HepG2 (cell line): ENCODE measurements around the gene HACD2.

ENCODE experiments used
- FOXJ3 ChIP-seq: sonication (generic); formaldehyde crosslinking; IDR thresholded peaks from 2 replicates; pipeline ENCODE4 v1.4.0; 2020; ENCODE audit warnings: missing genetic modification reagents, mild to moderate bottlenecking, borderline replicate concordance
- HDAC2 ChIP-seq: sonication (generic); formaldehyde crosslinking; IDR thresholded peaks from 2 replicates; pipeline ENCODE4 v1.4.0; 2020; ENCODE audit warnings: missing genetic modification reagents
- PATZ1 ChIP-seq: sonication (generic); formaldehyde crosslinking; IDR thresholded peaks from 2 replicates; pipeline ENCODE4 v1.4.0; 2020; ENCODE audit warnings: missing genetic modification reagents
- POLR2A ChIP-seq, 2 experiments: IDR thresholded peaks; 2 replicates each; pipeline ENCODE4 v1.6.1; 2011; ENCODE audit warnings: low read depth in 2 of 2, low read length in 2 of 2, mild to moderate bottlenecking in 1 of 2, moderate library complexity in 1 of 2; ENCODE audit not compliant: insufficient read depth in 1 of 2
- SALL2 ChIP-seq: sonication (generic); formaldehyde crosslinking; IDR thresholded peaks from 2 replicates; pipeline ENCODE4 v1.8.1; 2023; ENCODE audit warnings: mild to moderate bottlenecking, missing genetic modification reagents, inconsistent platforms
- ZNF589 ChIP-seq: sonication (generic); formaldehyde crosslinking; conservative IDR thresholded peaks from 2 replicates; pipeline ENCODE4 v1.8.0; 2022; ENCODE audit warnings: mild to moderate bottlenecking, moderate library complexity, missing genetic modification reagents
- ZNF761 ChIP-seq: sonication (generic); formaldehyde crosslinking; conservative IDR thresholded peaks from 2 replicates; pipeline ENCODE4 v1.4.0; 2020; ENCODE audit warnings: mild to moderate bottlenecking, missing genetic modification reagents
- ZNF879 ChIP-seq: sonication (generic); formaldehyde crosslinking; IDR thresholded peaks from 2 replicates; pipeline ENCODE4 v1.8.1; 2023; ENCODE audit warnings: missing genetic modification reagents
- TF ChIP-seq, protein P1 (sequence below): sonication (generic); formaldehyde crosslinking; IDR thresholded peaks from 2 replicates; pipeline ENCODE4 v1.4.0; 2020; ENCODE audit warnings: missing genetic modification reagents, borderline replicate concordance
- TF ChIP-seq, protein P2 (sequence below): sonication (generic); formaldehyde crosslinking; IDR thresholded peaks from 2 replicates; pipeline ENCODE4 v1.4.0; 2020; ENCODE audit warnings: mild to moderate bottlenecking, missing genetic modification reagents
- TF ChIP-seq, protein P3 (sequence below): sonication (generic); formaldehyde crosslinking; IDR thresholded peaks from 2 replicates; pipeline ENCODE4 v1.5.1; 2020; ENCODE audit warnings: missing genetic modification reagents, mild to moderate bottlenecking, borderline replicate concordance

DNA sequence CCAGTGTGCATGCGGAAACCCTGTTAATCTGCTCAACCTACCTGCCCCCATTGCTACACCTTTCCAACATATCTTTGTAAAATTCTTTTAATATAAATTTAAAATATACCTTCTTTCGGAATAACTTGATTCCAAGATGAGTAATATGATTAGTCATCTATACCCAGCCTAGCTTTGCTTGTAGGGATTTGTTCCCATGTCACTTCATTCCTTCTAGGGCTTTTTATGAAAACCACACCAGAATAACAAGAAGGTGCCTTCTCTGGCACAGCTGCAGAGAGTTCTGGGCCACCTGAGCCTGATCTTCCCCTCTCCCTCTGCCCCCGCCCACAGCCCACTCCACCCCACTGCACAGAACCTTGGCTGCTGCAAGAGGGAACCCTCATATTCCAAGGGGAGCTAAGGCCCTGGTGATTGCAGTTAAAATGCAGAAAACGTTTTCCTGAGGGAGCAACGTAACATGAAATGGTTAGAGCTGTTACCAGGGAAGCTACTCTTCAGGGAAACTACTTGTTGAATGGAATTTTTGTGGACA is 38.6 kb upstream of the HACD2 start:
- TF ChIP-seq SALL2 (CRISPR knock-in tag) (no peak), POLR2A (IDR thresholded peaks at IDR 0.05; ENCODE audit: insufficient read depth in 1 of 2, low read depth in 2 of 2, low read length in 2 of 2) (no peak), ZNF879 (no peak), ZNF589 (CRISPR knock-in tag) (no peak), HDAC2 (CRISPR knock-in tag) (no peak), ZNF761 (no peak), PATZ1 (CRISPR knock-in tag) (no peak), FOXJ3 (CRISPR knock-in tag) (no peak)
- TF ChIP-seq, protein P1, sequence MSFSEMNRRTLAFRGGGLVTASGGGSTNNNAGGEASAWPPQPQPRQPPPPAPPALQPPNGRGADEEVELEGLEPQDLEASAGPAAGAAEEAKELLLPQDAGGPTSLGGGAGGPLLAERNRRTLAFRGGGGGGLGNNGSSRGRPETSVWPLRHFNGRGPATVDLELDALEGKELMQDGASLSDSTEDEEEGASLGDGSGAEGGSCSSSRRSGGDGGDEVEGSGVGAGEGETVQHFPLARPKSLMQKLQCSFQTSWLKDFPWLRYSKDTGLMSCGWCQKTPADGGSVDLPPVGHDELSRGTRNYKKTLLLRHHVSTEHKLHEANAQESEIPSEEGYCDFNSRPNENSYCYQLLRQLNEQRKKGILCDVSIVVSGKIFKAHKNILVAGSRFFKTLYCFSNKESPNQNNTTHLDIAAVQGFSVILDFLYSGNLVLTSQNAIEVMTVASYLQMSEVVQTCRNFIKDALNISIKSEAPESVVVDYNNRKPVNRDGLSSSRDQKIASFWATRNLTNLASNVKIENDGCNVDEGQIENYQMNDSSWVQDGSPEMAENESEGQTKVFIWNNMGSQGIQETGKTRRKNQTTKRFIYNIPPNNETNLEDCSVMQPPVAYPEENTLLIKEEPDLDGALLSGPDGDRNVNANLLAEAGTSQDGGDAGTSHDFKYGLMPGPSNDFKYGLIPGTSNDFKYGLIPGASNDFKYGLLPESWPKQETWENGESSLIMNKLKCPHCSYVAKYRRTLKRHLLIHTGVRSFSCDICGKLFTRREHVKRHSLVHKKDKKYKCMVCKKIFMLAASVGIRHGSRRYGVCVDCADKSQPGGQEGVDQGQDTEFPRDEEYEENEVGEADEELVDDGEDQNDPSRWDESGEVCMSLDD = no peak
- TF ChIP-seq, protein P2, sequence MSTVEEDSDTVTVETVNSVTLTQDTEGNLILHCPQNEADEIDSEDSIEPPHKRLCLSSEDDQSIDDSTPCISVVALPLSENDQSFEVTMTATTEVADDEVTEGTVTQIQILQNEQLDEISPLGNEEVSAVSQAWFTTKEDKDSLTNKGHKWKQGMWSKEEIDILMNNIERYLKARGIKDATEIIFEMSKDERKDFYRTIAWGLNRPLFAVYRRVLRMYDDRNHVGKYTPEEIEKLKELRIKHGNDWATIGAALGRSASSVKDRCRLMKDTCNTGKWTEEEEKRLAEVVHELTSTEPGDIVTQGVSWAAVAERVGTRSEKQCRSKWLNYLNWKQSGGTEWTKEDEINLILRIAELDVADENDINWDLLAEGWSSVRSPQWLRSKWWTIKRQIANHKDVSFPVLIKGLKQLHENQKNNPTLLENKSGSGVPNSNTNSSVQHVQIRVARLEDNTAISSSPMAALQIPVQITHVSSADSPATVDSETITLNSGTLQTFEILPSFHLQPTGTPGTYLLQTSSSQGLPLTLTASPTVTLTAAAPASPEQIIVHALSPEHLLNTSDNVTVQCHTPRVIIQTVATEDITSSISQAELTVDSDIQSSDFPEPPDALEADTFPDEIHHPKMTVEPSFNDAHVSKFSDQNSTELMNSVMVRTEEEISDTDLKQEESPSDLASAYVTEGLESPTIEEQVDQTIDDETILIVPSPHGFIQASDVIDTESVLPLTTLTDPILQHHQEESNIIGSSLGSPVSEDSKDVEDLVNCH (CRISPR knock-in tag) = no peak
- TF ChIP-seq, protein P3, sequence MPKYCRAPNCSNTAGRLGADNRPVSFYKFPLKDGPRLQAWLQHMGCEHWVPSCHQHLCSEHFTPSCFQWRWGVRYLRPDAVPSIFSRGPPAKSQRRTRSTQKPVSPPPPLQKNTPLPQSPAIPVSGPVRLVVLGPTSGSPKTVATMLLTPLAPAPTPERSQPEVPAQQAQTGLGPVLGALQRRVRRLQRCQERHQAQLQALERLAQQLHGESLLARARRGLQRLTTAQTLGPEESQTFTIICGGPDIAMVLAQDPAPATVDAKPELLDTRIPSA = no peak
